ENCODE results near the gene AP3B1. TPM values are rescaled to one million over a fixed set of nuclear protein-coding genes. Genes with fewer than 3 reads are reported as not detected.
A peak's percentile ranks its signal among the peaks of the same experiment; 100 is the strongest.

The AP3B1 gene
- polyA plus RNA-seq, 3 donors, result 20.3 to 39.8 (median 24.9) TPM

DNA sequence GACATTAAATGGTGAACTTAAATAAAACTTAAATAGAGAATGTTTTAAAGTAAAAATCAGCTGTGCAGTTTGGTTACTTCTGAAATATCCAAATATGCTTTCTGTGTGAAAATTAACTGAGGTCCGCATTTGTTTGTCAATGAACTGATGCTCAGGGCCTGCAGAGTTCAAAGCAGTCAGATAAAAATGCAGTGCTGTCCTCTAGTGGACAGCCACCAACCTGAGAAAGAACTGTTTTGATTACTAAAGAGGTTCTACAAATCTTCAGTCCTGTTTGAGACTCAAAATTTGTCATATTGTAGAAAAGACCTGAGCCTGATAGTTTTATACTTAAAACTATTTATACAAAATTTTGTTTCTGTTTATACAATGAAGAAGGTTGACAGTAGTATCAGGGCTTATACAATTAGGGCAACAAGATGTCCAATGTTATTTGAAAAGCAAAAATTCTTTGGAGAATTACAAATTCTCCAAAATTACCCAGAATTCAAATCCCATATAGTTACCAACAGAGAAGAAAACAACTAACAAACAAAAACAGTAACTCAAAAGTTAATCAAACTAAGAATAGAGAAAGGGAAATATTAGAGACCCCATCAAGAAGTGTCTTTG, 286.0 kb downstream of the AP3B1 start:
- H4K20me1 ChIP-seq (ENCODE audit: insufficient read depth, low read length), result no peaks in the 10 kb centered on the region
- intact Hi-C loops (cut with micrococcal nuclease), result loop anchor here in 1 of 2 donors (10.0 kb wide), 1 partner anchor 364 kb away; no protein-coding TSS in a partner anchor
- H3K27ac Mint-ChIP-seq, result no peak overlapping the region
- no peaks in the 10 kb centered on the region for H3K27me3 Mint-ChIP-seq (ENCODE audit: low read depth in 3 of 3)
- no peak overlapping the region for H2AFZ ChIP-seq (ENCODE audit: insufficient read depth, low read depth, low read length, poor library complexity, severe bottlenecking)
- H3K4me2 ChIP-seq (replicated peaks; ENCODE audit: extremely low read depth, low read length, poor library complexity, severe bottlenecking), result no peak overlapping the region
- H3K9ac ChIP-seq (ENCODE audit: insufficient read depth, low read length, poor library complexity, severe bottlenecking), result no peak overlapping the region
- H3K79me2 ChIP-seq (ENCODE audit: insufficient read depth, low read length), result no peaks in the 10 kb centered on the region
- no peak overlapping the region for H3K4me3 Mint-ChIP-seq
- H3K27me3 ChIP-seq (ENCODE audit: control insufficient read depth in 2 of 2, insufficient read depth in 2 of 2, low read length in 2 of 2), result no peaks in the 10 kb centered on the region
- no peaks in the 10 kb centered on the region for H3K9me3 Mint-ChIP-seq
- H3K4me1 Mint-ChIP-seq, result peaks cover 11% of the 10 kb centered on the region
- H3K4me1 ChIP-seq (ENCODE audit: control insufficient read depth in 1 of 2, insufficient read depth in 2 of 2, low read length in 2 of 2), result peaks cover 8 to 9% of the 10 kb centered on the region in 2 donors
- peak in 2 of 3 donors; percentile 6 to 14 for DNase-seq
- H3K36me3 ChIP-seq (replicated peaks in 1 of 2; ENCODE audit: control insufficient read depth in 1 of 2, insufficient read depth in 2 of 2, low read length in 2 of 2), result peaks cover 0 to 29% of the 10 kb centered on the region in 2 donors
- peaks cover 13 to 25% of the 10 kb centered on the region in 2 donors for H3K36me3 Mint-ChIP-seq
- no peak overlapping the region for H3K4me3 ChIP-seq (replicated peaks in 1 of 3; ENCODE audit: low read depth in 2 of 3, low read length in 3 of 3)
- no peaks in the 10 kb centered on the region for H3K9me3 ChIP-seq (replicated peaks in 1 of 2; ENCODE audit: control insufficient read depth in 1 of 2, insufficient read depth in 1 of 2, low read length in 2 of 2)
- no CpG with 5 or more reads among the region's 1 CpG for WGBS (ENCODE audit: insufficient coverage)
- peak; percentile 70 for TF ChIP-seq CTCF (IDR thresholded peaks at IDR 0.05)
- no peak overlapping the region for H3K27ac ChIP-seq (ENCODE audit: low read depth in 1 of 2, low read length in 2 of 2)

DNA sequence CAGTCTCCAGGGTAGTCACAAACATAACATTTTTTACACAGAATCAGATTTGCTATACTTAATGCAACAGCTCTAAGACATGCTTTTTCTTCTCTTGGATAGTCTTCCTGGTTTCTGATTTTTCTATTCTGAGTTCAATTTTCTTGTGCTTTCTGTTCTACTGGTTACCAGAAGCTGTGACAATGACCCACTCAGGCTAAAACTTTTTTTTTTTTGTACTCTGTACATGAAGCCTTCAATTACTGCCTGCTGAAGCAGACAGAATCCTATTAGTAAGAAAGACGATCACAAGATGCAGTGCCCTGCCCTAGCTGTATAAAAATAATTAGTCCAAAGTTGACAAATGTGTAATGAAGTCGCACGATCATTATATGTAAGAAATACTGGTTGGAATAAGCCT, 287.3 kb downstream of the AP3B1 start:
- Histone ChIP-seq H3K27ac (ENCODE audit: low read depth in 1 of 2, low read length in 2 of 2) (no peak overlapping the region), H3K27me3 (ENCODE audit: control insufficient read depth in 2 of 2, insufficient read depth in 2 of 2, low read length in 2 of 2) (no peaks in the 10 kb centered on the region), H3K4me1 (ENCODE audit: control insufficient read depth in 1 of 2, insufficient read depth in 2 of 2, low read length in 2 of 2) (peaks cover 9% of the 10 kb centered on the region in 2 donors), H3K36me3 (replicated peaks in 1 of 2; ENCODE audit: control insufficient read depth in 1 of 2, insufficient read depth in 2 of 2, low read length in 2 of 2) (peaks cover 6 to 27% of the 10 kb centered on the region in 2 donors), H4K20me1 (ENCODE audit: insufficient read depth, low read length) (no peaks in the 10 kb centered on the region), H3K9me3 (replicated peaks in 1 of 2; ENCODE audit: control insufficient read depth in 1 of 2, insufficient read depth in 1 of 2, low read length in 2 of 2) (no peaks in the 10 kb centered on the region), H2AFZ (ENCODE audit: insufficient read depth, low read depth, low read length, poor library complexity, severe bottlenecking) (no peak overlapping the region), H3K4me2 (replicated peaks; ENCODE audit: extremely low read depth, low read length, poor library complexity, severe bottlenecking) (no peak overlapping the region), H3K9ac (ENCODE audit: insufficient read depth, low read length, poor library complexity, severe bottlenecking) (no peak overlapping the region), H3K4me3 (replicated peaks in 1 of 3; ENCODE audit: low read depth in 2 of 3, low read length in 3 of 3) (no peak overlapping the region), H3K79me2 (ENCODE audit: insufficient read depth, low read length) (no peaks in the 10 kb centered on the region)
- Mint-ChIP-seq H3K27ac (no peak overlapping the region), H3K9me3 (no peaks in the 10 kb centered on the region), H3K4me1 (peaks cover 12% of the 10 kb centered on the region), H3K36me3 (peaks cover 20 to 25% of the 10 kb centered on the region in 2 donors), H3K27me3 (ENCODE audit: low read depth in 3 of 3) (no peaks in the 10 kb centered on the region), H3K4me3 (no peak overlapping the region)
- WGBS (ENCODE audit: insufficient coverage), result no CpG with 5 or more reads among the region's 3 CpGs
- no peak for DNase-seq
- intact Hi-C loops (cut with micrococcal nuclease), result loop anchor here in 1 of 2 donors (10.0 kb wide), 1 partner anchor 362 kb away; no protein-coding TSS in a partner anchor
- no peak for TF ChIP-seq CTCF (IDR thresholded peaks at IDR 0.05)
